GM12891 (cell line): Measurements from ENCODE around the gene WDR90.
"Not testable (repeated sequence)": the region's sequence is repeated elsewhere in the genome, so short reads cannot be mapped to it uniquely, and the experiment has no call there.

Source experiments
- DNase-seq: peaks from one replicate; pipeline ENCODE4 v3.0.0; 2011; ENCODE audit warnings: low spot score; ENCODE audit not compliant: insufficient read length
- FAIRE-seq: peaks from 2 replicates; lab custom pipeline; 2011; peaks lifted over from hg19 to GRCh38; lab: Jason Lieb, UNC
- PAX5 ChIP-seq: IDR thresholded peaks from 2 replicates; pipeline ENCODE4 v1.6.1; 2011; ENCODE audit warnings: low read length, moderate library complexity, mild to moderate bottlenecking; ENCODE audit not compliant: insufficient read depth, severe bottlenecking
- POLR2A ChIP-seq: IDR thresholded peaks from 2 replicates; pipeline ENCODE4 v1.6.1; 2011; ENCODE audit warnings: low read depth, low read length, control low read depth
- POLR2AphosphoS5 ChIP-seq: IDR thresholded peaks from 2 replicates; pipeline ENCODE4 v1.6.1; 2011; ENCODE audit warnings: low read depth, low read length, control low read depth
- POU2F2 ChIP-seq: IDR thresholded peaks from 2 replicates; pipeline ENCODE4 v1.6.1; 2011; ENCODE audit warnings: low read depth, mild to moderate bottlenecking, control low read depth, low read length, moderate library complexity
- SPI1 ChIP-seq: IDR thresholded peaks from 2 replicates; pipeline ENCODE4 v1.6.1; 2011; ENCODE audit warnings: low read depth, low read length, control low read depth
- TAF1 ChIP-seq: IDR thresholded peaks from 2 replicates; pipeline ENCODE4 v1.6.1; 2011; ENCODE audit warnings: low read depth, low read length, control low read depth

The WDR90 gene

GRCh38 chr16:684071-684794 lies 35.1 kb downstream of the WDR90 start, which contains the start of gene JMJD8:
Gene JMJD8, minus strand, starts transcription at chr16:684334. Its CDS starts 15 bp downstream, at chr16:684319.
- DNase-seq (peak; percentile 100), FAIRE-seq (peak; percentile 100)
- TF ChIP-seq POLR2A (peak; percentile 88), PAX5 (peak; percentile 83), TAF1 (peak; percentile 86), POU2F2 (0 out of 2 replicates have a peak, but pooled peaks have one; percentile 33), POLR2AphosphoS5 (peak; percentile 62; the same call in 1 of the 2 replicates), SPI1 (no peak)

- FAIRE-seq: no peak
- TF ChIP-seq PAX5 (no peak), POLR2A (no peak), POLR2AphosphoS5 (no peak), TAF1 (no peak), SPI1 (no peak), POU2F2 (no peak)
- no peak for DNase-seq
Observed at GRCh38 chr16:684961-685696, 36.0 kb downstream of the WDR90 start.

- TF ChIP-seq POLR2AphosphoS5: no peak
- no peak for TF ChIP-seq TAF1
- TF ChIP-seq POLR2A: no peak
- no peak for TF ChIP-seq POU2F2
- TF ChIP-seq PAX5: no peak
- TF ChIP-seq SPI1: no peak
- FAIRE-seq (no peak), DNase-seq (no peak)
Observed at GRCh38 chr16:685967-686366, 36.8 kb downstream of the WDR90 start.

- no peak for FAIRE-seq
- no peak for DNase-seq
- TF ChIP-seq POLR2AphosphoS5 (no peak), SPI1 (no peak), POU2F2 (no peak), POLR2A (no peak), PAX5 (no peak), TAF1 (no peak)
Observed at GRCh38 chr16:686459-687260, 37.5 kb downstream of the WDR90 start.

- no peak for DNase-seq
- FAIRE-seq: no peak
- TF ChIP-seq TAF1 (no peak), SPI1 (no peak), POLR2AphosphoS5 (no peak), POLR2A (no peak), POU2F2 (no peak), PAX5 (no peak)
Observed at GRCh38 chr16:687499-687898, 38.3 kb downstream of the WDR90 start.

- no peak for TF ChIP-seq TAF1
- no peak for TF ChIP-seq PAX5
- no peak for TF ChIP-seq SPI1
- no peak for TF ChIP-seq POLR2A
- TF ChIP-seq POU2F2: no peak
- DNase-seq (no peak), FAIRE-seq (peak; percentile 84)
Observed at GRCh38 chr16:689175-689897, 40.2 kb downstream of the WDR90 start.

- not testable (repeated sequence) for DNase-seq, FAIRE-seq
Observed at GRCh38 chr16:691242-691641, 42.1 kb downstream of the WDR90 start.

- no peak for DNase-seq
- TF ChIP-seq POU2F2 (no peak), PAX5 (no peak), POLR2AphosphoS5 (no peak), TAF1 (no peak), POLR2A (no peak), SPI1 (no peak)
- FAIRE-seq: no peak
Observed at GRCh38 chr16:692356-693108, 43.4 kb downstream of the WDR90 start.

GRCh38 chr16:693364-693763 lies 44.2 kb downstream of the WDR90 start:
- TF ChIP-seq SPI1 (no peak), POLR2A (no peak), PAX5 (no peak), POLR2AphosphoS5 (no peak), TAF1 (no peak), POU2F2 (no peak)
- DNase-seq (no peak), FAIRE-seq (no peak)
